ENCODE measurements around the gene TCERG1L.
"Not testable (repeated sequence)": the region's sequence is repeated elsewhere in the genome, so short reads cannot be mapped to it uniquely, and the experiment has no call there.

Gene TCERG1L

GRCh38 chr10:131116991-131117375 lies 194.5 kb downstream of the TCERG1L start:
- DNase-seq: no peak

- no peak for DNase-seq
Observed at GRCh38 chr10:131116216-131116990, 195.1 kb downstream of the TCERG1L start.

- no peak for DNase-seq
Observed at GRCh38 chr10:131115801-131116200, 195.7 kb downstream of the TCERG1L start.

DNA sequence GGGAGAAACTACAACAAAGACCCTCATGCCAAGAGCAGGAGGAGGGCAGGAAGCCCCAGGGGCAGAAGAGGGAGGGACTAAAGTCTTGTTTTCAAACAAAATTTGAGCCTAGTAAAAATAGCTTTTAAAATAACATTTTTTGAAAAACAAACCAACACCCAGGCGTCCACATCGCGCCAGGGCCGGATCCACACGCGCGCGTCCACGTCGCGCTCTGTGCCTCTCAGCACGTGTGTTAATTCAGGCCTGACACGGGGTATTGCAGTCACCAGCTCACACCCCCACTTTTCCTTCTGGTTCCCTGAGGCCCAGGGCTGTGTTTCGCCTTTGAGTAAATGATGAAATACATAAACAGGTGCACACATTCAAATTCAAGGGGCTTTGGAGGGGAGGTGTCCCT lies 196.2 kb downstream of the TCERG1L start:
- DNase-seq: no peak

GRCh38 chr10:131114846-131115245 lies 196.7 kb downstream of the TCERG1L start:
- no peak for DNase-seq

GRCh38 chr10:131113709-131114291 lies 197.7 kb downstream of the TCERG1L start:
- no peak for DNase-seq

GRCh38 chr10:131113165-131113564 lies 198.4 kb downstream of the TCERG1L start:
- no peak for DNase-seq

DNA sequence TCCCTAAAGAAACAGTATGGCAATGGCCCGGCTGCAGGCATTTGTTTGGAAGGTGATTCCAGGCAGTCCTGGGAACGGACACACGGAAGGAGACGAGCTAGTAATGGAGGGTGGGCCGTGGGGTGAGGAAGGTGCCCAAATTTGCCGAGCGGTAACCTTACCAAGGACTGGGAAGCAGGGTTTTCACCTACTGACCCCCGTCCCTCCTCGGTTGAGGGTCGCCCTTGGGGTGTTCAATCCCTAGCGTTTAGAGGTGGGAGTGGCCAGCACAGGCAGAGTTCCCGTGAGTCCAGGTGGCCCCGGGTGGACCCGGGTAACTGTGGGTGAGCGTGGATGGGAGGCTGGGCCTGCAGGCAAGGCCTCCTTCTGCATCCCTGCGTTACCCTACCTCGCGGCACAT lies 198.8 kb downstream of the TCERG1L start:
- no peak for DNase-seq

DNA sequence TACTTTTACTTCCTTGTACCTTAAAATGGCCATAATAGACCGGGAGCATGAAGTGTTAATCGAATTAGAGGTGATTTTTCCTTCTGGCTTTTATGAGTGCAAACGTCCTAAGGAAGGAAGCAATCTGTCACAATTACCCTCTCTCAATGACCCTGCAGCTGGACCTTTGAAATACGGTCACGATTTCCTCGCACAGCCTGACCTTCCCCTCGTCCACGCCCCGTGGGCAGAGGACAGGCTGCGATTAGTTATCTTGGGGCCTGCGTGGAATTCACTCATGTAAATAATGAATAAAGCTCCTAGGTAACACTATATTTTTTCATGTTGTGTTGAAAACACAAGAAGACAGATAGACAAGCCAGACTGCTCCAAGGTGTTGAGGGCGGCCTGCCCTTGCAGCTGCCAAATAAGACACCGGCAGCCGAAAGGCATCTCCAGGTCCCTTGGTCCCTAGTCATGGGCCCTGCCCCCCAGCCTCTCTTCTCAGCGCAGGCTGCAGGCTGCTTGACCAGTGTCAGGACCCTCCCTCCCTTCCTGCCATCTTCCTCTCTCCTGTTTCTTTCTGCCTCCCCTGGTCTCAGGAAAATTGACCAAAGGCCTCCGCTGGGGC lies 199.9 kb downstream of the TCERG1L start:
- DNase-seq: no peak

DNA sequence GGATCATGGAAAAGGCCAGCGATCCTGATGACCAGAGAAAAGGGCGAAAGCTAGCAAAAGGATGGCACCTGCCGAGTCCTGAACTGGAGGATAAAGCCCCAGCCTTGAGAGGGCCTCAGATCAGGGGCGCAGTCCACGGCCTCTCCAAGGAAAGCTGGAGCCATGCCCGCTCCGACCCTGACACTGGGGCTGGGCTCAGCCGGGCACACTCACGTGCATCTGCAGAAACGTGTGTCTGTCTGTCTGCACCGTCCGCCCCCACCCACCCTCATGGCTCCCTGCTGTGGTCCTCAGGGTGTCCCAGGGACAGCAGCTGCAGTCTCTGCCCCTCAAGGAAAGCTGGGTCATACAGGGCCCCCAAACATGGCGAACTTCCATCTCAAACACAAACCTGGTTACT lies 200.5 kb downstream of the TCERG1L start:
- no peak for DNase-seq

DNA sequence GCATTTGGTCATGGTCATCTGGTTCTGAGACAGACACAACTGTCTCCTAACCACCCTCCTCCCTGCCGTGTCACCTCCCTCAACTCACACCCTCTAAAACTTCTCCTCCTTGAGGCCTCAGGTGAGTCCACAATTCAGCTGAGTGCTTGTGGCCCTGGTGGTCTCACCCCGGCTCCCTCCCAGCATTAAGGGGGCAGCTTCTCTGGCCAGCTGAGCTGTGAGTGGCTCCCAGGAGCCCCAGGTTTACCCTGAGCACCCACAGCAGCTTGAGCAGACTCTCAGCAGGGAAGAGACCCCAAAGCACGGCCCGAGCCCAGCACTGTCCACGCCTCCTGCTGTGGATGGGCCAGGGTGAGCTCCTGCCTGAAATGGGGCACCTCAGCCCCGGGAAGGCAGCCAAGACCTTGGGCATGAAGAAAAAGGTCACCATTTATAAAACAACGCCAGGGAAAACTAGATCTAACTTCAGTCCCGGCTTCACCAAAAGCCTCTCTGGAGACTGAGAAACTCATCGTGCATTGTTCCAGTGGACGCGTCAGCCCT lies 201.2 kb downstream of the TCERG1L start:
- no peak for DNase-seq

DNA sequence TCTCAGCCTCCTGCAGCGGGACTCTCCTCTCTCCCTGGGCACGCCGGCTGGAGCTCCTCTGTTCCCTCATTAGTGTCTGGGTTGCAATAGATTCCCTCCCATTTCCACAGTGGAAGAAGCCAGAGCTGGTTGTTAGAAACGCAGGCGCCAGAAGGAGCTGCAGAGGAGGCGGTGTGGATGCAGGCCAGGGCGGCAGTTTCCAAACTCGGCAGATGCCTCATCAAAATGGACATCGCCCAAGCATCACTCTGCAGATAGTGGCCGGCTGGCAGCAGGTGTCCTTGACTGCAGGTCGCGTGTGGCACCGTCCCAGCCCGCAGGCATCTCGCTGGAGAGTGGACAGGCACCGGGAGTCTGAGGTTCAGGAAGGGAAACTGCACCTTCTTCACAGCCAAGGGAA lies 201.8 kb downstream of the TCERG1L start:
- no peak for DNase-seq

- no peak for DNase-seq
Observed at GRCh38 chr10:131109291-131109690, 202.2 kb downstream of the TCERG1L start.

- DNase-seq: no peak
Observed at GRCh38 chr10:131107970-131108369, 203.6 kb downstream of the TCERG1L start.

GRCh38 chr10:131102676-131103075 lies 208.8 kb downstream of the TCERG1L start:
- DNase-seq: no peak

- DNase-seq: no peak
Observed at GRCh38 chr10:131102147-131102546, 209.4 kb downstream of the TCERG1L start.

DNA sequence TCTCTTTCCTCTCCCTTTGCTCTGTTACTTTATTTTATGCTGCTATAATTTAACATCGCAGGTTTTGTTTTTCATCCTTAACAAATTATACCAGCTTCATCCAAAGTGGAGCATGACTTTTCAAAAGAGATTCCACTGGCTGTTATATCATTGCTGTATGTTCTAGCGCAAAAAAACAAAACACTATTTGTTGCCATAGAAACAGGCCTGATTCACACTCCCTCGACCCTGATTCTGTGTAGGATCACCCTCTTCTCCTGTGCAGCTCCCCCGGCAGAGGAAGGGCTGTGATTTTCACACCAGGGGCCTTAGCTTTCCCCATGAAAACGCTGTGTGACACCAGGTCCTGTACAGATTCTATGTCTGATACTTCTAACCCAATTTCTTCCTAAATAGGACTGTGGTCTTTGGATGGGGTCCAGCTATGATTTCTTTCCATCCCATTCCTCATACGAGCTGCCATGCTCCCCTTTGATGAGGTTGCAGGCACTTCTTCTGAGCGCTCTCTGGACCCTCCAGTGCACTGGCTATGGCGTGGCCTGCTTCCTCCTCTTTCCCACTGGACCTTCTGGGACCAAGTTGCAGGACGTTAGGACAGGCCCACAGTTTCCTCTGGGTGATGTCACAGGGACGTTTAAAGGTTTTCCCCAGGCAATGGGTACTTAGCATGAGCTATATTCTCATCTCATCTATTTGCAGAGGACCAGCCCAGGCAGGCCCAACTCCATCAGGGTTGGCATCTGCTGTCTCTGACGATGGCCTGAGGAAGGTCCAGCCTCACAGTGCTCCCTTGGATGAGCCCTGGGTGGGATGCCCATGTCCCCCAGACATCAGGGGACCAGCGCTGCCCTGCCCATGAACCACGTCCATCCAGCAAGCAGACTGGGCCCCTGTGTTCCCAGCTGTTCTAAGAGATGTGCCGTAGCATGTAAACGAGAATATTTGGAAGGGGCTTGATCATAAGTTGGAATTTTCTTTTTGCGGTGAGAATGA lies 210.8 kb downstream of the TCERG1L start:
- DNase-seq: not testable (repeated sequence)

GRCh38 chr10:131099028-131099726 lies 212.3 kb downstream of the TCERG1L start:
- DNase-seq: no peak

- DNase-seq: no peak
Observed at GRCh38 chr10:131098416-131098952, 213.0 kb downstream of the TCERG1L start.

DNA sequence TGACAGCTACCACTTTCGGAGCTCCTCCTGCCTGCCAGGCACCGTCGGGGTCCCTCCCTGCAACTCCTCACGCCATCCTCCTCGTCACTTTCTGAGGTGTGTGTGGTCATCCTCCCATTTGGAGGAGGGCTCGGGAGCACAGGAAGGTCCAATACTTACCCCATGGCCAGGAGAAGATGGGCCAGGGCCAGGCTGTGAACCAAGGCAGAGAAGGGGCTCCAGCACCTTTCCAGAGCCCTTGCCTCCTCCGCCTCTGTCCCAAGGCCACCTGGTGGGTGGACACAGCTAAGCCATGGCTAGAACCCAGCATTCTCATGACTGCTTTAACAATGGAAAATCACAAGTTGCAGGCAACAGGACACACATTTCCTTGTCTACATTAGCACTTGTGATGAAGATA lies 215.5 kb downstream of the TCERG1L start:
- DNase-seq: no peak

- no peak for DNase-seq
Observed at GRCh38 chr10:131095313-131095580, 216.3 kb downstream of the TCERG1L start.
